NCI-H774 (cell line): ENCODE results near the gene GOLGA6D.
A peak's percentile ranks its signal among the peaks of the same experiment; 100 is the strongest.
"Not testable (repeated sequence)": the region's sequence is repeated elsewhere in the genome, so short reads cannot be mapped to it uniquely, and the experiment has no call there.

ENCODE experiments used
- DNase-seq: peaks from one replicate; lab custom pipeline; 2025; lab: John Stamatoyannopoulos, UW

Gene GOLGA6D

DNA sequence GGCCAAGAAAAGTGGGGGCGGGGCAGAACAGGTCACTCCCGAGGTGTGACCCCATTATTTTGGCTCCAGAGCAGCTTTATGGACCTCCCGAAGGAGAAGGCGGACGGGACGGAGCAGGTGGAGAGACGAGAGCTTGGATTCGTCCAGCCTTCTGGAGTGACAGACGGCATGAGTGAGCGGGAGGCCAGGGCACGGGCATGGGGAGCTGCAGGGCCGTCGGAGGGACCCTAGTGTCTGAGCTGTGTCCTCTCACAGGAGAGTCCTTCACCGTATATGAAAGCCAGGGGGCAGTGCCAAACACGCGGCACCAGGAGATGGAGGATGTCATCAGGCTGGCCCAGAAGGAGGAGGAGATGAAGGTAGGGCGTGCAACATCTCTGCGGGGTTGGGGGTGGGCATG, 11.0 kb downstream of the GOLGA6D start:
- not testable (repeated sequence) for DNase-seq

DNA sequence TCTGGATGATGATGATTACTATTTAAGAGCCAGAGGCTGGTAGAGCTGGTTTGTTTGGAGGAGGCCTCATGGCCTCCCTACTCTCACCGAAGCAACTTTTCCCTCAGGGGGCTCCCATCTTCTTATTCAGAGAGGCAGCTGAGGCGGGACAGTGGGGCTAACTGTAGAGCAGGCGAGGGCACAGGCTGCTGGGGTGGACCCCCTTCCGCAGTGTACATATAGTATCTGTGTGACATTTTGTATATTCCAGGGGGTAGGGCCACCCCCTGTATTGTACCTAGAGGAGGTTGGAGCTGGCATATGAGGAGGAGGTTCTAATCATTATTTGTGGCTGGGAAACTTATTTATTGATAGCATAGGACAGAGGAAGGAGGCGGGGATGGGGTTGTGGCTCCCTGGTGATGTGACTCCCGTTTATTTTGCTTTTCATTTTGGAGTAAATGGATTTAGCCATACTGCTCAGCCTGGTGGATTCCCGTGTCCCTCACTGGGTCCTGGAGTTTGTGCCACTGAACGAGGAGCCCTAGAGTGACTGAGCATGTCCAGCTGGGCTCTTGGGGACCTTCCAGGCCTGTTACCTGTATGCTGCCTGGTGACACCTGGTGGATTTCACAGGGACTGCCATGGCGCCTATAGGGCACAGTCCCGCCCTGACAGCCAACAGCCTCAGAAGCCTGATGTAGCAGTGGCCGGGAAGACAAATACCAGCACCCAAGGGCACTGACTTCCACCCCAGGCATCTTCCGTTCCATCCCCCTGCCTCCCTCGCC, 16.1 kb downstream of the GOLGA6D start:
- DNase-seq = not testable (repeated sequence)

DNA sequence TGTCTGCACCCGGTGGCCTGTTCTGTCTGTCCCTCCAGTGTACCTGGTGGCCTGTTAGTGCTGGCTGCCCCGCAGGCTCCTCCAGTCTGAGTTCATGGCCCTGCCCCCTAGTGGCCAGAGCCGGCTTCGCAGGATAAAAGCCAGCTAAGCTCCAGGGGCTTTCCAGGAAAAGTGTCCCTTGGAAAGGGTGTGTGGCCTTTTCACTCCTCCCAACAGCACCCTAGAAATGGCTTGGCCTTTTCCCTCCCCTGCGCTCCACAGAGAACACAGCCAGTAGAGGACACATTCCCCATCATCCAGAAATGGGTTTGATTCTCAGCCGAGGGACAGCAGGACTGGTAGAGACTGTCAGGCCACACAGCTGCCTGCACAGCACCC, 16.7 kb downstream of the GOLGA6D start:
- not testable (repeated sequence) for DNase-seq

DNA sequence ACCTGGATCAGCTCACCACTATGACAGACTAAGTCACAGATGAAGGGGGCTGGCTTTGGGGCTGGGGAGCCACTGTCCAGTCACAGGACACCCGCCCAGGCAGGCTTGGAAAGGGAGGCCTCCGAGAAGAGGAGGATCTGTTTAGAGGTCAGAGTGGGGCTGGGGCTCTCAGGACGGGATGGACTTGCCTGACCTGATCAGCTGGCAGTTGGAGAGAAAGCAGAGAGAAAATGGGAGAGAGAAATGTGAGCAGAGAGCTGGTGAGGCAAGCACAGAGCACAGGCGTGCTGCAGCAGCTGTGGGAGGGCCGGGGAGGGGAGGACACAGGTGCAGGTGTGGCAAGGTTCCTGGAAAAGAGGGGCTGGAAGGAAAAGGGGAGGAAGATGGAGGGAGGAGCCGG, 17.4 kb downstream of the GOLGA6D start:
- DNase-seq = not testable (repeated sequence)

DNA sequence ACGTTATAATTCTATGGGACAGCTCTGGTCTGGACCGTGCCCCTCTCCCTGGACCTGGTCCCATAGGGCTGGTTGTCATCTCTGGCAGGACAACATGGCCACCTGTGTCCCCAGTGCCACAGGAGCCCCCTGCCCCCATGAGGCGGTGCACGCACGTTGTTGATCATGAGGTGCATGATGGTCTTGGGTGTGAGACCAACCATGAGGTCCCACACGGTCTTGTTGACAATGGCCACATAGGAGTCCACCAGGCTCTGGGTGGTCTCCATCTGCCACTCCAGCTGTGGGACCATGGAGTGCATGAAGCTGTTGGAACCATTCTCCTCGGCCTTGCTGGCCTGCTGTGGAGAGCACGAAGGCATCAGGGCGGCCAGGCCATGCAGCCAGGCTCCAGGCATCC, 19.7 kb downstream of the GOLGA6D start:
- DNase-seq = no peak

DNA sequence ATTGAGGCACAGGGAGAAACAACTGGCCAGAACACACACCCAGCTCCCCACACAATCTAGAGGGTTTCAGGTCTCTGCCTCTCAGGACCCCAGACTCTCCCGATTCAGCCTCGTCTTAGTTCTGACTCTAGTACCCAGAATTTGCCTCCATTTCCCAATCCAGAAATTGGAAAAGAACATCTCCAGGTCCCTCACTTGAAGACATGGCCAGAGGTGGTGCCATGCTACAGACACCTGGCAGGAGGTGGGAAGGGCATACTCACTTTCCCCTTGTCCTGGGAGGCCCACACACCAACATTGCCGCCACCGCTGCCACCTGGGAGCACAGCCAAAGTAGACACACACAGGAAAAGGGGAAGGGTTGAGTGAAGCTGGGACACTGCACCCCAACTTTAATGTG, 20.1 kb downstream of the GOLGA6D start:
- DNase-seq = not testable (repeated sequence)

DNA sequence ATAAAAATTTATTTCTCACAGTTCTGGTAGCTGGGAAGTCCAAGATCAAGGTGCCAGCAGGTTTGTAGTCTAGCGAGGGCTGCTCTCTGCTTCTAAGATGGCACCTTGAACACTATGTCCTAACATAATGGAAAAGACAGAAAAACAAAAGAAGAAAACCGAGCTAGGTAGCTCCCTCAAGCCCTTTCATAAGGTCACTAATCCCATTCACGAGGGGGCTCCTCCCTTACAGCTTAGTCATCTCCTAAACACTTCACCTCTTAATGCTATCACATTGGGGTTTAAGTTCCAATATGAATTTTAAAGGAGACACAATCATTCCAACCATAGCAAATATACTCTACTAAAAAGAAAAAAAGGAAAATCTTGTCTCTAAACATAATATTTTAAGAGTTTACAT, 23.6 kb downstream of the GOLGA6D start:
- DNase-seq = no peak

DNA sequence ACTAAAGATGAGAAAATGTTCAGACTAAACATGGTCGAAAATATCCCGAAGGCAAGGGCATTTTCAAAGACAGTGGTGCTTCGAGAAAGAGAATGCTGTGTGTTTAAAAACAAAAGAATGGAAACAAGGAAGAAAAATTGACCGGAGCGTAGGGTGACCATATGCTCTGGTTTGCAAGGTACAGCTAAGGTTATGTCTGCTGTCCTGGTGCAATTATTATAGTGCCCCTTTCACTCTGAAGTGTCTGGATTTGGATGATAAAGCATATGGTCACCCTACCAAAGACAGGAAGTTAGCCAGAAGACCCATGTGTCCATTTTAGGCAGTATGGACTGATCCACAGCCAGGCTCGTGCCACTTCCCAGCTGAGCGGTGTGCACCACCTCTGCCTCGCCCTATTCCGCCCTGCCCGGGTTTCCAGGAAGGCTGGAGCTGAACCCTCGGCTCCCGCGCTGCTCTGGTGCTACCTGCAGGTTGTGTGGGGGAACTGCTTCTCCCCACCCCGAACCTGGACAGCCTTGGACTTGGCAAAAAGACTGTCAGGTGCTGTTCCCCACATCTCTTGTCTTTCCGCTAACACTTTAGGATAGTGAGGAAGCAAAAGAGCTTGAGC, 25.2 kb downstream of the GOLGA6D start:
- peak; percentile 64 for DNase-seq

DNA sequence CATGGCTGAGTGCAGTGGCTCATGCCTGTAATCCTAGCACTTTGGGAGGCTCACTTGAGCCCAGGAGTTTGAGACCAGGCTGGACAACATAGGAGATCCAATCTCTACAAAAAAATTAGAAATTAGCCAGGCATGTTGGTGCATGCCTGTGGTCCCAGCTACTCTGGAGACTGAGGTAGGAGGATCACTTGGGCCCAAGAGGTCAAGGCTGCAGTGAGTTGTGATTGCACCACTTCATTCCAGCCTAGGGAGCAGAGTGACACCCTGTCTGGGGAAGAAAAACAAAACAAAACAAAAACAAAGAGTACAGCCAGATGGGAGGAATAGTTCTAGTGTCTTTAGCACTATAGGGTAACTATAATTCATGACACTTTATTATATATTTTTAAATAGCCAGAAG, 27.1 kb downstream of the GOLGA6D start:
- DNase-seq = no peak

DNA sequence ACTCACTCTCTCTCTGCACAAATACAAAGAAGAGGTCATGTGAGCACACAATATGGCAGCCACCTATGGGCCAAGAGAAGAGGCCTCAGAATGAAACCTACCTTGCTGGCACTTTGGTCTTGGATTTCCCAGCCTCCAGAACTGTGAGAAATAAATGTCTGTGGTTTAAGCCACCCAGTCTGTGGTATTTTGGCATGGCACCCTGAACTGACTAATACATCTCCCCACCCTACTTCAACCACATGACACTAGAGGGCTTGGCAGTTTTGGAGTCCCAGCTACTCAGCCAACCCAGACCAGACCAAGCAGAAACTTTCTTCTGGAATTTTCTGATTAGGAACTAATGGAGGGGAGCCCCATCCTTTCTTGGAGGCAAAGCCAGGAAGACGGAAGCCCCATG, 29.9 kb downstream of the GOLGA6D start:
- not testable (repeated sequence) for DNase-seq

DNA sequence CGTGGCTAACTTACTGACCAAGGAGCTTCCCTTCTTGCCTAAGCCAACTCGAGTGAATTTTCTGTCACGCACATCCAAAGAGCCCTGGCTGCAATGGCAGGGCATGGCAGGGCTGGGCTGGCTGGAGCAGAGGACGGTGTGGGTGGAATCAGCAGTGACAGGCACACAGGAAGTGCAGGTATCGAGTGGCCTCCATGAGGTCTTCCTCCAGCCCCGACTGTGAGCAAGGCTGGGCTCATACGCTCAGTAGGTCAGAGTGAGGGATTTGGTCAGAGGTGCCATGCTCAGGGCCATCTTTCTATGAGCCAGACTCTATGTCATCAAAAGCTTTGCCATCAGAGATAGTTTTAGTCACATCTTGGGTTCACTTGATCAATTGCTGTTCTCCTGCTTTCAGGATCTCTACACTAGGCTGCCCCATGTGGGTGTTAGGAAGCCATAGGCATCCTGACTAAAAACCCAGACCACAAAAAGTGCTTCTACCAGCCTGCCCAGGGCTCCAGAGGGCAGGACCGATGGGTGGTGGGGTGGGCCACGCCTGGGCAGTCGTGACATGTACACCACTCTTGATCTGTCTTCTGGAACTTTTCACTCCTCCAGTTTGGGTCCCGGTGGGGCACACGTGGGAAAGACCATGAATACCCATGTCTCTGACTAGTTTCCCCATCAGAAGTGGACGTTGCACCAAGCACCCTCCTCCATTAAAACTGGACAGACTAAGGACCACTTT, 30.6 kb downstream of the GOLGA6D start:
- DNase-seq = no peak

DNA sequence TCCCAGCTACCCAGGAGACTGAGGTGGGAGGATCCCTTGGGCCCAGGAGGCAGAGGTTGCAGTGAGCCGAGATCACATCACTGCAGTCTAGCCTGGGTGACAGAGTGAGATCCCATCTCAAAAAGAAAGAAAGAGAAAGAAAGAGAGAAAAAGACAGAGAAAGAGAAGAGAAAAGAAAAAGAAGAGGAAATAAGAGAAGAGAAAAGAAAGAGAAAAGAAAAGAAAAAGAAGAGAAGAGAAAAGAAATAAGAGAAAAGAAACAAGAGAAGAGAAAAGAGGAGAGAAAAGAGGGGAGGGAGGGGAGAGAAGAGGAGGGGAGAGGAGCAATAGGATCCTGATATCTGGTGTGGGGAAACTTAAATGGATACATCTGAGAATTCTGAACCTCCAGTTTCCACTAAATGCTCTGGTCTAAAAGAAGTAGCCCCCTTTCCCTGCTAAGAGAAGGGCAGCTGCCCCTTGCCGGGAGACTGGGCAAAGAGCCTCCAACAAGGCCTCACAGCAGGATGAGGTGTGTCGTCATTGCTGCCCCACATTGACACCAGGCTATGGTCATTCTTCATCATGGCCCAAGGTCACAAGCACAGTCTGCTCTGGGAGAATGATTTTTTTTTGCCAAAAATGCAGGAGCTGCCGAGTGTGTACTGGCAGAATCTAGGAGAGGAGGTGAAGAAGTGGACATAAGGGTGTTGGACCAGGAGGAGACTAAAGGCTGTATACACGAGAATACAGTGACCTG, 32.1 kb downstream of the GOLGA6D start:
- no peak for DNase-seq

DNA sequence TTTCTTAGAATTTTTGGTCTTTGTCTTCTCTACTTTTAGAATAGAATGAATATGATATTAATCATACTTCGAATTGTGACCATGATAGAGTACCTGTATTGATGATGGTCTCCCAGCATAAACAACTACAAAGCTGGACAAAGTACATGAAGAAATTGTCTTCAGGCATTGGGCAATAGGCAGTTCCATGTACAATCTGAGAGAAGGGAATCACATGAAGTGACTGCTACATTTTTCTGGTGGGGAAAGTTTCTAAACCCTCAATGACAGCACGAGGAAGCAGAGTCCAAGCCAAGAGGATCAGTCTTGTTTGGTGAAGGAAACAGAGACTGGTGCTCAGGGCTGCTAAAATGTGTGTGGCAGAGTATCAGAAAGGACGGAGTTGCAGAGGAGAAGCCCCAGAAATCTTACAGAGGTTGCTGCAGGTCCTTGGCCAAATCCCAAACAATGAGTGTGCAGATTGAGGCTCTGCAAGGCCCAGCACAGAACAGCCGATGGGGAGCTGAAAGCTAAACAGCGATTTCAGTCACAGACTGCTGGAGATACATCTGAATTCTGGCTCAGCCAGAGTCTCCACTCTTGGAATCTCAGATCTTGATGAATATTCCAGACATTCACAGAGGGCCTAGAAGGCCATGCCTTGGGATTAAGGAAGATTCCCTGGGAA, 36.7 kb downstream of the GOLGA6D start:
- not testable (repeated sequence) for DNase-seq

DNA sequence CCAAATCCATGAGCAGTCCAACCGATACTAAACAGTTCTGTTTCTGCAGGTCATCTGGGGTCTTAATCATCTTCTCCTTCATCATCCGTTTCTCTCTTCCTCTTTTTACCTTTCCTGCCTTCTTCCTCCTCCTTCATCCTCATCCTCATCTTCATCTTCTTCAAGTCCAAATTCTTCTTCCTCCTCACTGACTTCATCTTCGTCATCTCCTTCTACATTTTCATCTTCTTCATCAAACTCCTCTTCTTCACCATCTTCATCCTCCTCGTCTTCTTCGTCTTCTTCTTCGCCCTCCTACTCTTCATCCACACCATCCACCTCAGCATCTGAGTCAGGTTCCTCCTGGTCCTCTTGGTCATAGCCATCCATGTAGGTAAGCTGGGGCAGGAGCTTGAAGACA, 39.1 kb downstream of the GOLGA6D start:
- DNase-seq = no peak

DNA sequence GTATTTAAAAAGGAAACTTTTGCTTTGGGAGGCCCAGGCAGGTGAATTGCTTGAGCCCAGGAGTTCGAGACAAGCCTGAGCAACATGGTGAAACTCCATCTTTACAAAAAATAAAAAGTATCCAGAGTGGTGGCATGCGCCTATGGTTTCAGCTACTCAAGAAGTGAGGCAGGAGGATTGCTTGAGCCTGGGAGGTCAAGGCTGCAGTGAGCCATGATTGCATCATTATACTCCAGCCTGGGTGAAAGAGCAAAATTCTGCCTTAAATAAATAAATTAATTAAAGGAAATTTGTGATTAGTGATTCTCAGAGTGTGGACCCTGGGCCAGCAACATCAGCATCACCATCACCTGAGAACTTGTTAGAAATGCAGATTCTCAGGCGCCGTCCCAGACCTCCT, 43.3 kb downstream of the GOLGA6D start:
- DNase-seq = no peak

DNA sequence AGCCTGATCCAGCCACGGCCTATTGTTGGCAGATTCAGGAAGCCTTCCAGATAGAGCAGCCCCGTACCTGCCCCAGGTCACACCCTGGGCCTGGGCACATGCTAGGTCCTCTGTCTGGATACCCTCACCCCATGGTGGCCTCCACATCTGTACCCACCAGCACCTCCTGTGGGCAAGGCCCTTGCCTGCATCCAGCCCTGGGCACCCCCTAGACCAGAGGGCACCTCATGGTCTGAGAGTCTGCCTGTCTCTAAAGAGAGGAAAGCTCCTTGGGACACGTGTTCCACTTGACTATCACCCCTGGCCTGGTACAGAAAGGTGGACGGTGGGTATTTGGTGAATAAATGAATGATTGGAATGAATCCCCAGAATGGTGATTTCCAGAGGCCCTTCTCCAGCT, 44.4 kb downstream of the GOLGA6D start:
- no peak for DNase-seq

DNA sequence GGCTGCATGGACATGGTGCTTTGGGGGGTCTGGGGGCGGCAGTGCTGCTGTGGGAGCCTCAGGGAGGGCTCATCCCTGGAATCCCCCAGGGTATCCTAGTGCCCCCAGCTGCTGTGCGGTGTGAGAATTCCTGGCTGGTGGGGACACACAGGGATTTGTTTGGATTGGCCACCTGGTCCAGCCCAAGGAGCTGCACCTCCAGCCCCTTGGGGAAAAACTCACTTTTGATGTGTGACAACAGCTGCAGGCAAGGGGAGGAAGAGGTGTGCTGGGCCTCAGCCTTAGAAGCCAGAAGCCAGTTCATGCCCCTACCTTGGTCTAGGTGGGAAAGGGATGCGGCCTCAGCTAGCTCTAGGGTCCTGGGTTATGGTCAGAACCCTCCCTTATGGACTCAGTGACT, 44.9 kb downstream of the GOLGA6D start:
- no peak for DNase-seq

DNA sequence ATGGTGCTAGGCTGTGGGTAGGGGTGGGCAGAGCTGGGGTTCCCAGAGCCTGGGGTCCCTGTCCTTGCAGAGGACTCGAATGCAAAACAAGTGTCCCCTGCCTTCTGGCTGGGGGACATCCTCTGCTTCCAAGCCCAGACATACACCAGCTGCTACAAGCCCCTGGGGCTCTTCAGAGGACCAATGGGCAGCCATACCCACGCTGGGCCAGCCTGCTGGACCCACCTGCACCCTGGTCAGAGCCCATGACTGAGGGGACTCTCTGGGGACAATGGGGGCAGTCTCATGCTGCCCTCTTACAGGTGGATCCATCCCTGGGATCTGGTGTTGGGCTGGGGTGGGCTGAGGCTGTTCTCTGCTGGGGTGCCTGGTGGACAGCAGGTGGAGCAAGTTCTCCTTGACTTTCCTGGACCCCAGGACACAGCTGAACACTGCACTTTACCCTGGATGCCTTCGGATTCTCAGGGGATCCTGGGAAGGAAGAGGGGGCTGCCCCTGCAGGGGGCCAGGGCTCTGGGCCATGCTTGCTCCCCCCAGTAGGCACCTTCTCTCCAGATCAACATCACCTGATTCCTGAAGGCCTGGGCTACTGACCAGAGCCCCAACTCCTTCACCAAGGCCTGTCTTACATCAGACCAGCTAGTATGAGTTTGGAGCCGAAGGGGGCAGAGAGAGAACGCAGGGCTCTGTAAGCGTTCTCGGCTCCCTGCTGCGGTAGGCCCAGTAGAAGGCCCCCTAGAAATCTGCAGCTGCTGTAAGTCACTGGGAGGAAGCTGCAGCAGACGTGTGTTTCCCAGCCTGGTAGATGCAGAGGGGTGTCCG, 46.1 kb downstream of the GOLGA6D start:
- DNase-seq = no peak

DNA sequence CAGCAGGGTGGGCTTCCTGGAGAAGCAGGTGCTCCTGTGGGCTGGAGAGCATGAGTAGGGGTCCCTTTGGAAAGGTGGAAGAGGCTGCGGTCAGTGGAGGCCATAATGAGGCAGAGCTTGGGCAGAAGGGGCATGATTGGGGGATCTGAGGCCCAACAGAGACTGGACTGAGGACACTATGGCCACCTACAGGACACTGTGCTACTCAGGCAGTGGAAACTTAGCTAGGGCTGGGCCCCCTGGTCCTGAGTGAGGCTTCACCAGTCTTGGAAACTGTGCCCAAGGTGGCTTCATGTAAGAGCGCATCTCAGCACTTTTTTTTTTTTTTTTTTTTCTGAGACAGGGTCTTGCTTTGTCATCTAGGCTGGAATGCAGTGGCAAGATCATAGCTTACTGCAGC, 46.9 kb downstream of the GOLGA6D start:
- no peak for DNase-seq

DNA sequence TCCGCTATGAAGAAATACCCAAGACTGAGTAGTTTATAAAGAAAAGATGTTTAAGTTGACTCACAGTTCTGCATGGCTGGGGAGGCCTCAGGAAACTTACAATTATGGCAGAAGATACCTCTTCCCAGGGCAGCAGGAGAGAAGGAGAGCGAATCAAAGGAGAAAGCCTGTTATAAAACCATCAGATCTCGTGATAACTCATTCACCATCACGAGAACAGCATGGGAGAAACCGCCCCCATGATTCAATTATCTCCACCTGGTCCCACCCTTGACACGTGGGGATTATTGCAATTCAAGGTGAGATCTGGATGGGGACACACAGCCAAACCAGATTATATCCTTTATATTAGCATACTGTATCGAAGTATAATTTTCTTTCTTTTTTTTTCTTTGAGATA, 49.5 kb downstream of the GOLGA6D start:
- DNase-seq = not testable (repeated sequence)
